ENCODE measurements around the gene C12orf43. TPM values are rescaled to one million over a fixed set of nuclear protein-coding genes. Genes with fewer than 3 reads are reported as not detected.
"Not testable (repeated sequence)": the region's sequence is repeated elsewhere in the genome, so short reads cannot be mapped to it uniquely, and the experiment has no call there.

The C12orf43 gene
- total RNA-seq = 10 to 100 TPM; 16.4 to 24.6 TPM

- ATAC-seq = peak; percentile 97
- H3K9me3 Mint-ChIP-seq (ENCODE audit: low read depth) = no peaks in the 10 kb centered on the region
- H3K4me3 Mint-ChIP-seq = peak within 1 kb of the TSS; percentile 97
- peaks cover 24% of the 10 kb centered on the region for H3K36me3 Mint-ChIP-seq
- CTCF ChIA-PET = interaction anchor here (0.8 to 2.8 kb wide), 6 partner anchors 10 to 94 kb away, joined by 3 to 9 read pairs (median 4); no protein-coding TSS in a partner anchor
- H3K27ac Mint-ChIP-seq = peak within 1 kb of the TSS; percentile 95
- peaks cover 21% of the 10 kb centered on the region for H3K4me1 Mint-ChIP-seq
- H3K27me3 Mint-ChIP-seq = no peaks in the 10 kb centered on the region
- DNase-seq = peak; percentile 97
Measured at GRCh38 chr12:121015825-121016766, at the start of gene C12orf43. C12orf43 (minus strand) TSS chr12:121016487; CDS start chr12:121016474, 13 bp downstream.

DNA sequence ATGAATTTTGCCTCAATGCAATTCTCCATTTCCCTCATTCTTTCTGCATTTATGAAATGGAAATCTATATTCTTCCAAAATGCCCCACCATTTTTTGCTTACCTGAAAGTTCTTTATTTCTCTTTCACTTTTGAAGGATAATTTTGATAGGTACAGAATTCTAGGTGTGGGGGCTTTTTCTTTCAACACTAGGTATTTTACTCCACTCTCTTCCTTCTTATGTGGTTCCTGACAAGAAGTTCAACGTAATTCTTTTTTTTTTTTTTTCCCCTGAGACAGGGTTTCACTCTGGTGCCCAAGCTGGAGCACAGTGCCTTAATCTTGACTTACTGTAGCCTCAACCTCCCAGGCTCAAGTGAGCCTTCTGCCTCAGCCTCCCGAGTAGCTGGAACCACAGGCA lies 49.1 kb upstream of the C12orf43 start:
- DNase-seq (no peak), ATAC-seq (no peak)
- CTCF ChIA-PET = interaction anchor here (0.6 to 8.9 kb wide), 6 partner anchors 27 to 332 kb away, joined by 3 to 156 read pairs (median 4); no protein-coding TSS in a partner anchor
- no peaks in the 10 kb centered on the region for H3K9me3 Mint-ChIP-seq (ENCODE audit: low read depth)
- no peaks in the 10 kb centered on the region for H3K36me3 Mint-ChIP-seq
- H3K4me3 Mint-ChIP-seq = no peak overlapping the region
- peaks cover 16% of the 10 kb centered on the region for H3K4me1 Mint-ChIP-seq
- no peak overlapping the region for H3K27ac Mint-ChIP-seq
- H3K27me3 Mint-ChIP-seq = no peaks in the 10 kb centered on the region

DNA sequence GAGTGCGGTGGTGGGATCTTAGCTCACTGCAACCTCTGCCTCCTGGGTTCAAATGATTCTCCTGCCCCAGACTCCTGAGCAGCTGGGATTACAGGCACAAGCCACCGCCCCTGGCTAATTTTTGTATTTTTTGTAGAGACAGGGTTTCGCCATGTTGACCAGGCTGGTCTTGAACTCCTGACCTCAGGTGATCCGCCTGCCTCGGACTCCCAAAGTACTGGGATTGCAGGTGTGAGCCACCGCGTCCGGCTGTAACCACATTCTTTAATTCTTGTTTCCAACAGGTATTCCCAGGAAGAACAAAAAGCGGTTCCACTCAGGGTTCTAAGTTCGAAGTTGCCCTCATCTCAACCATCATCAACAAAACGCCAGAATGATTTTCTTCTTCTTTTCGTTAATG lies 48.3 kb upstream of the C12orf43 start:
- CTCF ChIA-PET = interaction anchor here (0.7 to 8.9 kb wide), 6 partner anchors 21 to 59 kb away, joined by 3 to 156 read pairs (median 4); no protein-coding TSS in a partner anchor
- H3K4me1 Mint-ChIP-seq = peaks cover 22% of the 10 kb centered on the region
- not testable (repeated sequence) for H3K27ac Mint-ChIP-seq; H3K9me3 Mint-ChIP-seq (ENCODE audit: low read depth); H3K27me3 Mint-ChIP-seq; H3K4me3 Mint-ChIP-seq; H3K36me3 Mint-ChIP-seq; ATAC-seq
- DNase-seq = peak; percentile 22

- no peak for ATAC-seq
- Mint-ChIP-seq H3K27me3 (no peaks in the 10 kb centered on the region), H3K36me3 (no peaks in the 10 kb centered on the region), H3K9me3 (ENCODE audit: low read depth) (no peaks in the 10 kb centered on the region), H3K27ac (no peak overlapping the region), H3K4me1 (peaks cover 27% of the 10 kb centered on the region), H3K4me3 (no peak overlapping the region)
- CTCF ChIA-PET = interaction anchor here (0.7 to 8.9 kb wide), 3 partner anchors 21 to 59 kb away, joined by 3 to 156 read pairs (median 4); no protein-coding TSS in a partner anchor
- DNase-seq = peak; percentile 22
Measured at GRCh38 chr12:121064116-121064515, 47.8 kb upstream of the C12orf43 start.

DNA sequence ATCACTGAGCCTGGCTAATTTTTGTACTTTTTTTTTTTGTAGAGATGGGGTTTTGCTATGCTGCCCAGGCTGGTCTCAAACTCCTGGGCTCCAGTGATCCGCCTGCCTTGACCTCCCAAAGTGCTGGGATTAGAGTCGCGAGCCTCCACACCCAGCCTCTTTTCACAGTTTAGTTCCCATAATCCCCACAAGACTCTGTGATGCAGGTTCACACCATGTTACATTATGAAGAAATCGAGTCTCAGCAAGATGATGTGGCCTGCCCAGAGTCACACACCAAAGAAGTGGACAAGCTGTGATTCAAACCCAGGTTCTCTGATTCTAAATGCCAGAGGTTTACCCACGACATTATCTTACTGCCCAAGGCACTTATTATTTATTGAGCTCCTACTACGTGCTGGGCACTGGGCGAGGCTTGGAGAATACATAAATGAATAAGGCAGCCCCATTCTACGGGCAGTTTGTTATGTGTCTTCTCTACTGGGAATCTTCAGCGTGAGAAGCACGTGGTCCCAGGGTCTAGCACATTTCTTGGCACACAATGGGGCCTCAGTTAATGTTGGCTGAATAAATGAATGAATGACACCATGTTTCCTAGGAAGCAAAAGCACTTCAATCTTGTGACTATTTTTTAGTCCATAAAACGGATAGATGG lies 46.2 kb upstream of the C12orf43 start:
- DNase-seq (no peak), ATAC-seq (no peak)
- peaks cover 31% of the 10 kb centered on the region for H3K4me1 Mint-ChIP-seq
- no peak overlapping the region for H3K27ac Mint-ChIP-seq
- H3K27me3 Mint-ChIP-seq = no peaks in the 10 kb centered on the region
- H3K9me3 Mint-ChIP-seq (ENCODE audit: low read depth) = no peaks in the 10 kb centered on the region
- CTCF ChIA-PET = interaction anchor here (0.5 to 8.9 kb wide), 6 partner anchors 17 to 208 kb away, joined by 3 to 156 read pairs (median 28); partner anchors contain the start of gene OASL
- no peak overlapping the region for H3K4me3 Mint-ChIP-seq
- no peaks in the 10 kb centered on the region for H3K36me3 Mint-ChIP-seq

DNA sequence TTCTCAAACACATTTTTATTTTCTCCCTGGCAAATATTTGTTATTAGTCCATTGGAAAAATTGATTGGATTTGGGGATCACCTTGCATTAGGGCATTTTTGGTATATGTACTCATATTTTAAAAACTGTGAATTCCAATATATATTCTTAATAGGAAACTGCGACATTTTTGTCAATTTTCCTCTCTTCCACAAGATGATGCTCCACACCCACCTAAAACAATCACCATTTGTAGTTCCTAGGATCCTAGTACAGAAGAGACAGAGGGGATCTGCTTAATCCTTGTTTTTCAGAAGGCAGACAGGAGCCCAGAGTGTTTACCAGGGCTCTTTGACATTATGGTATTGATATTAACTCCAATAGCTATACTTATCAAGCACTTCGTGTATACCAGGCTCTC lies 45.5 kb upstream of the C12orf43 start:
- Mint-ChIP-seq H3K36me3 (no peaks in the 10 kb centered on the region), H3K4me3 (no peak overlapping the region), H3K27ac (no peak overlapping the region), H3K4me1 (peaks cover 31% of the 10 kb centered on the region), H3K9me3 (ENCODE audit: low read depth) (no peaks in the 10 kb centered on the region), H3K27me3 (no peaks in the 10 kb centered on the region)
- ATAC-seq (no peak), DNase-seq (no peak)
- CTCF ChIA-PET = interaction anchor here (0.9 to 8.9 kb wide), 15 partner anchors 10 to 178 kb away, joined by 3 to 156 read pairs (median 6); partner anchors contain the start of gene OASL

GRCh38 chr12:121060149-121061001 lies 44.1 kb upstream of the C12orf43 start:
- Mint-ChIP-seq H3K36me3 (no peaks in the 10 kb centered on the region), H3K27ac (peak overlapping the region; percentile 99), H3K27me3 (no peaks in the 10 kb centered on the region), H3K4me3 (peak overlapping the region; percentile 77), H3K9me3 (ENCODE audit: low read depth) (no peaks in the 10 kb centered on the region), H3K4me1 (peaks cover 29% of the 10 kb centered on the region)
- CTCF ChIA-PET = interaction anchor here (0.6 to 8.9 kb wide), 41 partner anchors 8 to 493 kb away, joined by 3 to 156 read pairs (median 5); partner anchors contain the start of genes C12orf43, OASL, P2RX4 and P2RX7
- DNase-seq = peak; percentile 87
- ATAC-seq = peak; percentile 96

DNA sequence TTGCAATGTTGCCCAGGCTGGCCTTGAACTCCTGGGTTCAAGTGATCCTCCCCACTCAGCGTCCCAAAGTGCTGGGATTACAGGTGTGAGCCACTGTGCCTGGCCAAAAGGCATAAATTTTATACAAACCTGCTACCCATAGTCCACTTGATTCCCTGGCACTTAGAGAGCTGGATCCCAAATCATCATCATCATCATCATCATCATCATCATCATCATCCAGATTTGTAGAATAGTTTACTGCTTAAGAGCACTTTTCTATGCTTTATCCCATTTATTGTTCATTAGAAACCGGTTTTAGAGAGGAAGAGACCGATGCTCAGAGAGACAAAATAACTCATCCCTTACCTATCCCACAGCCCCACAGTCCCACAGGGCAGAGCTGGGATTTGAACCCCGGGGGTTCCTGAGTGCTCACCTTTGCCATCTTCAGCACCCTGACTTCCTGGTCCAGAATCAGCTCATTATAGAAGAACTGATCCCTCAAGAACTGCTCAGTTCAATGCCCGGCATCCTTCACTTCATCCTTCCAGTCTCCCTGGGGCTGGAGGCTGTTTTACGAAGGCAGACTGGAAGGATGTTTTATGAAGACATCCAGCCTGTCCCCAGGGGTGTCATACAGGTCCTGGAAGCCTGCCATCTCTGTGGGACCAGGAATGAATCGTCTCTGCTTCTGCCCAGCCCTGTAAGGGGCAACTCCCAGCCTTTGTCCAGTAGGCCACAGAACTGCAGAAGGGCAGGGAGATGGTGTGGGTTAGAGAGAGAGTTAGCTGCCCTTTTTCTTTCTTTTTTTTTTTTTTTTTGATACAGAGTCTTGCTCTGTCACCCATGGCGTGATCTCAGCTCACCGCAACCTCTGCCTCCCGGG lies 43.0 kb upstream of the C12orf43 start:
- Mint-ChIP-seq H3K36me3 (no peaks in the 10 kb centered on the region), H3K27ac (peak overlapping the region; percentile 99), H3K9me3 (ENCODE audit: low read depth) (no peaks in the 10 kb centered on the region), H3K27me3 (no peaks in the 10 kb centered on the region), H3K4me1 (peaks cover 22% of the 10 kb centered on the region), H3K4me3 (peak overlapping the region; percentile 77)
- DNase-seq = no peak
- ATAC-seq = no peak
- CTCF ChIA-PET = interaction anchor here (0.7 to 8.9 kb wide), 34 partner anchors 8 to 484 kb away, joined by 3 to 156 read pairs (median 6); partner anchors contain the start of genes C12orf43, OASL, P2RX4 and P2RX7

DNA sequence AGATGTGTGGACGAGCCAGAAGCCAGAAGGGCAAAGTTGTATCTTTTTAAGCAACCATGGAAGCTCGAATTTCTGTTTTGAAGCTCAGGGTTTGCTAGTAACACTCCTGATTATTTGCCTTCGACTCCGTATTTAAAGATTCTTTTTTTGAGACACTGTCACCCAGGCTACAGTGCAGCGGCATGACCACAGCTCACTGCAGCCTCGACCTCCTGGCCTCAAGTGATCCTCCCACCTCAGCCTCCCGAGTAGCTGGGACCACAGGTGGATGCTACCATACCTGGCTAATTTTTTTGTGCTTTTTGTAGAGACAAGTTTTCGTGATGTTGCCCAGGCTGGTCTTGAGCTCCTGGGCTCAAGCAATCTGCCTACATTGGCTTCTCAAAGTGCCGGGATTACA lies 41.5 kb upstream of the C12orf43 start:
- CTCF ChIA-PET = interaction anchor here (0.7 to 8.9 kb wide), 6 partner anchors 9 to 474 kb away, joined by 3 to 156 read pairs (median 4); no protein-coding TSS in a partner anchor
- Mint-ChIP-seq H3K4me3 (no peak overlapping the region), H3K27ac (no peak overlapping the region), H3K27me3 (no peaks in the 10 kb centered on the region), H3K4me1 (peaks cover 22% of the 10 kb centered on the region), H3K9me3 (ENCODE audit: low read depth) (no peaks in the 10 kb centered on the region), H3K36me3 (no peaks in the 10 kb centered on the region)
- ATAC-seq (no peak), DNase-seq (no peak)

GRCh38 chr12:121053706-121054105 lies 37.4 kb upstream of the C12orf43 start:
- no peaks in the 10 kb centered on the region for H3K9me3 Mint-ChIP-seq (ENCODE audit: low read depth)

GRCh38 chr12:121050725-121051124 lies 34.4 kb upstream of the C12orf43 start:
- no peak overlapping the region for H3K27ac Mint-ChIP-seq
- H3K36me3 Mint-ChIP-seq = no peaks in the 10 kb centered on the region
- ATAC-seq = no peak
- H3K9me3 Mint-ChIP-seq (ENCODE audit: low read depth) = no peaks in the 10 kb centered on the region
- peaks cover 13% of the 10 kb centered on the region for H3K27me3 Mint-ChIP-seq
- peaks cover 9% of the 10 kb centered on the region for H3K4me1 Mint-ChIP-seq
- DNase-seq = peak; percentile 7
- no peak overlapping the region for H3K4me3 Mint-ChIP-seq
- CTCF ChIA-PET = interaction anchor here (1.1 to 2.3 kb wide), 5 partner anchors 10 to 59 kb away, joined by 3 to 16 read pairs (median 4); no protein-coding TSS in a partner anchor

More at GRCh38 chr12:121053706-121054105, 37.4 kb upstream of the C12orf43 start:
- Mint-ChIP-seq H3K4me1 (peaks cover 4% of the 10 kb centered on the region), H3K27ac (no peak overlapping the region), H3K36me3 (no peaks in the 10 kb centered on the region), H3K27me3 (peaks cover 13% of the 10 kb centered on the region), H3K4me3 (no peak overlapping the region)
- CTCF ChIA-PET = interaction anchor here (1.2 kb wide), 1 partner anchor 14 kb away, joined by 3 read pairs; no protein-coding TSS in a partner anchor
- ATAC-seq (no peak), DNase-seq (no peak)

Data from activated CD8-positive, alpha-beta memory T cell treated with anti-CD3 and anti-CD28 coated beads, Interleukin-2, amount 10 ng/mL, durations not matched to agents 7 days and 5 days (primary cell).